Stimulated activated CD8-positive, alpha-beta memory T cell treated with anti-CD3 and anti-CD28 coated beads, Interleukin-4, amount 100 ng/mL, for 4 hours (primary cell): Measurements from ENCODE around the gene TSC22D4.
"Not testable (repeated sequence)": the region's sequence is repeated elsewhere in the genome, so short reads cannot be mapped to it uniquely, and the experiment has no call there.

Experiments
- DNase-seq, 2 donors: peaks; one replicate each; pipeline ENCODE4 v3.0.0-alpha.2; 2020; ENCODE audit warnings: low read depth in 2 of 2, low spot score in 1 of 2

Gene TSC22D4

DNA sequence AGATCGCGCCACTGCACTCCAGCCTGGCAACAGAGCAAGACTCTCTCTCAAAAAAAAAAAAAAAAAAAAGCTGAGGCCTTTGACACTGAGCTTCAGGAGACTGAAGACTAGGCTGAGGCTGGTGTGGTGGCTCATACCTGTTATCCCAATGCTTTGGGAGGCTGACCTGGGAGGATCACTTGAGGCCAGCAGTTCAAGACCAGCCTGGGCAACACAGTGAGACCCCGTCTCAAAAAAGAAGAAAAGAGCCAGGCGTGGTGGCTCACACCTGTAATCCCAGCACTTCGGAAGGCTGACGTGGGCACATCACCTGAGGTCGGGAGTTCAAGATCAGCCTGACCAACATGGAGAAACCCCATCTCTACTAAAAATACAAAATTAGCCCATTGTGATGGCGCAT is 31.7 kb downstream of the TSC22D4 start:
- DNase-seq: not testable (repeated sequence)

DNA sequence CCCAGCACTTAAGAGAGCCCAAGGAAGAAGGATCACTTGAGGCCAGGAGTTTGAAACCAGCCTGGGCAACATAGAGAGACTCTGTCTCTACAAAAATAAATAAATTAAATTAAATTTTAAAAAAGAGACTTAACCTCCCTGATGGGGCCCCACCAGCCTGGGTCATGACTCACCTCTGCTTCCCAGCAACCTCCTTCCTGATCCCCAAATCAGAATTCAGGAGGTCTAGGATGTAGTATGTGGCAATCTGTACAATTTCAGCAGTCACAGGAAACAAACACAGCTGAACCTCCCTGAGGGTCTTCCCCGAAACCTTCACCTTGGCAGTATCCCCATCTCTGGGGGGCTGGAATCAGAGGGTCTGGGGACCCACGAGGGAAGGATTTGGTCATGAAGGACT is 33.0 kb downstream of the TSC22D4 start:
- no peak for DNase-seq

DNA sequence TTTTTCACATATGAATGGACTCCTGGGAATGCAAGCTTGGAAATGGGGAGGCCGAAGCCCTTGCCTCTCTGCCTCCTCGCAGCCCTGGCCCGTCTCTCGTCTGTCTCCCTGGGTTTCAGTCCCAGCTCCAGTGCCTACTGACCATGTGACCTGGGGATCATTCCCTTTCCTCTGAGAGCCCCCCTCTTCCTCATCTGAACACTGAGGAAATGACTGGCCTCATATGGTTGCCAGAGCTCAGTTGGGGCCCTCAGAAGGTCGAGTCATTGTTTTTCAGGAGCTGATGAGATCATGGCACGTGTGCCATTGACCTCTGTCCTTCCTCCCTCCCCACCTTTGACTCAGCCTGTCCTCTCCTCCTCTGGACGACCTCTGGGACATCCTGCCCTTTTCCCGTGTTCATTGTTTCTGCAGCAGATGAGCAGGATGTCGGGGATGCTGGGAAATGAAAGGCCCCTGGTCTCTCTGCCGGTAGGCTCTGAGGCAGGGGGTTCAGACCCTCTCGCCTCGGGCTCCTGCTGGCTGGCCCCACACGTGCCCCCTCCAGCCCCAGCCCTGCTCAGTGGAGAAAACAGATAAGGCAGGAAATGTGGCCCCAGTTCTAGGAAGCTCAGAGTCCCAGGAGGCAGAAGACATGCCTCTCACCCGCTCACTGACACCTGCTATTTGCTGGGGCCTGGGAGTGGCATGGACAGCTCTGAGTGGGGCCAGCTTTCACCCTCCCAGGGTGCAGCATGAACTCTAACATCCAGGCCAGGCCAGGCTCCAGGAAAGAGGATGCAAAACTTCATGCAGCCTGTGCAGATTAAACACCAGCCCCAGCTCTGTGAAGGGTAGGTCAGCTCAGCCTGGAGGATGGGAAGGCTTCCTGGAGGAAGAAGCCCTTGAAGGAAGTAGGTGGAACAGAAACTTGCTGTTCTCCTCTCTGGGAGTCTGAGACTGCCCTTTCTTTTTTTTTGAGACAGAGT is 34.4 kb downstream of the TSC22D4 start:
- no peak for DNase-seq

DNA sequence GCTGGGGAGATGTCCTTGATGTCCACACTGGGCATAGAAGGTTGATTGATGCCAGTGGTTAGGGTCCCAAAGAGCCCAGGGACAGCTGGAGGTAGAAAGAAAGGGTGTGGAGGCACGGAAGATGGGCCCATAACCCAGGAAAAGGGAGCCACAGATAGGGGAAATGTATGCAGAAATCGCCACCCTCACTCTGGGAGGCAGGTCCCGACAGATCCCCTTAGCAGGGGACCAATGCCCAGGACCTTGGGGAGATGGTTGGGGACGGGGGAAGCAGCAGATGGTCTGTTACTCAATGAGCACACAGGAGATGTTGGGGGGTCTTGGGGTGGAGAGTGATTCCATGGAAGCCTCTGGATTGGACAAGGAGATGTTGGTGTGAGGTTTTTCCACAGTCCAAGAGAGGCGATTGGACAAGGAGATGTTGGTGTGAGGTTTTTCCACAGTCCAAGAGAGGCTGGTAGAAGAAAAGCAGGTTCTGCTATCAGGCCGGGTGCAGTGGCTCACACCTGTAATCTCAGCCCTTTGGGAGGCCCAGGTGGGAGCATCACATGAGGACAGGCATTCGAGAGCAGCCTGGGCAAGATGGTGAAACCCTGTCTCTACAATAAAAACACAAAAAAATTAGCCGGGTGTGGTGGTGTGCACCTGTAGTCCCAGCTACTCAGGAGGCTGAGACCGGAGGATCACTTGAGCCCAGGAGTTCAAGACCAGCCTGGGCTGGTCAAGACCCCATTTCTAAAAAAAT is 35.7 kb downstream of the TSC22D4 start:
- DNase-seq: no peak

DNA sequence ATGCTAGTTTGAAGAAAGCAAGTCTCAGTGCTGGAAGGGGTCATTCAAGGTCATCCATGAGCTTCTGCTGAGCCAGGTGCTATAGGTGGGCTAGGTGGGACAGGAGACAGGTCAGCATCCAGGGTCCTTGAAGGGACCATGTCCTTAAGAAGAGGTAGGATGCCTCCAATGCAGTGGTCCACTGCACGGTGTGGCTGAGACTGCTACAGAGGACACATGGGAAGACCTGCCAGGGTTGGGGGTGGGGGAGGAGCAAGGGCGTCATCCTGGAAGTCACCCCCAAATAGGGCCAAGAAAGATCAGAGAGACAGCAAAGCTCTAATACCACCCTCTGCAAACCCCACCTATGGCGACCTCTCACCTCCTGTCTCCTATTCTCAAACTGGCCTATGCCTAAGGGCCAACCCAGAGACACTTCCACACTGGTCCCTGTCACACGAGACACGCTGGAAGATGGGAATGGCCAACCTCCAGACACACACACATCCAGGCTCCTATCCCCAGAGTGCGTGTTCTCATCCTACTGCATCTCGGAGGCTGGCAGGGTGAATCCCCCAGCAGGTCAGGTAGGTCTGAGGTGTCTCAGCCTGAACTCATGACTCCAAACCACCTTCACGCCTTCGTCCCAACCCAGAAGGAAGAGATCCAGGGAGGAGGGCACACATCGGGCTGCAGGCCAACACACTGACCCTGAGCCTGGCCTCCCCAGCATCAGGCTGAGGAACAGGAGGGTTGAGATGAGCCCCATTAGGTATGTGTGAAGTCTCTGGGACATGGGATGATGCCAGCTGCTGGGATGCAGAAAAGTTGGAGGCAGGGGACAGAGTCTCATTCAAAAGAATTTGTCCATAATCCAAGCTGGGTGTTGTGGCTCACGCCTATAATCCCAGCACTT is 37.1 kb downstream of the TSC22D4 start:
- DNase-seq: no peak

DNA sequence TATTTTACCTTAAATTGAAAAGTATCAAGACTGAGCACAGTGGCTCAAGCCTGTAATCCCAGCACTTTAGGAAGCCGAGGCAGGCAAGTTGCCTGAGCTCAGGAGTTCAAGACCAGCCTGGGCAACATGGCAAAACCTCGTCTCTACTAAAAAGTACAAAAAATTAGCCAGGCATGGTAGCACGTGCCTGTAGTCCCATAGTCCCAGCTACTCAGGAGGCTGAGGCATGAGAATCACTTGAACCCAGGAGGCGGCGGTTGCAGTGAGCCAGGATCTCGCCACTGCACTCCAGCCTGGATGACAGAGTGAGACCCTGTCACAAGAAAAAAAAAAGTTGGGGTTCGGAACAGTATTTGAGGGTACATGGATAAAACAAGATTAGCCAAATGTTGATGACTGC is 39.8 kb downstream of the TSC22D4 start:
- DNase-seq: not testable (repeated sequence)

DNA sequence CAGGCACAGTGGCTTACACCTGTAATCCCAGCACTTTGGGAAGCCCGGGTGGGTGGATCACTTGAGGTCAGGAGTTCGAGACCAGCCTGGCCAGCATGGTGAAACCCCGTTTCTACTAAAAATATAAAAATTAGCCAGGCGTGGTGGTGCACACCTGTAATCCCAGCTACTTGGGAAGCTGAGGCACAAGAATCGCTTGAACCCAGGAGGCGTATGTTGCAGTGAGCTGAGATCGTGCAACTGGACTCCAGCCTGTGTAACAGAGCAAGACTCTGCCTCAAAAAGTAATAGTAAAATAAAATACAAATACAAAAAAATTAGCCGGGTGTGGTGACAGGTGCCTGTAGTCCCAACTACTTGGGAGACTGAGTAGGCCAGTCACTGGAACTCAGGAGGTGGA is 40.3 kb downstream of the TSC22D4 start:
- not testable (repeated sequence) for DNase-seq

DNA sequence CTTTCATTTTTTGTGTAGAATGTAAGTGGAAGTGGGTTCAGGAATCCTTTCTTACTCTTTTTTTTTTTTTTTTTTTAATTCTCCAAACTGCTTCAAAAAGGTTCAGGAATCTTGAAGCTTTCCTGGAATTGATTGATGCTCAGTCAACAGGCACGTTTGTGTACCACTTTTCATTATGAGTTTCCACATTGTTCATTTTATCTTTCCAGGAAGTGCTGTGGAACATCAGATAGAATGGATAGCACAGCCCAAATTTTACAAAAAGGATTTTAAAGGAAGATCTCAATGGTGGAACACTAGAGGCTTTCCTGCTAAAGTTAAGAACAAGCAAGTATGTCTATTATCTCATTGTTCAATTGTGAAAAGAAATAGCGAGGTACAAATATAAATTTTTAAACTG is 40.8 kb downstream of the TSC22D4 start:
- no peak for DNase-seq

DNA sequence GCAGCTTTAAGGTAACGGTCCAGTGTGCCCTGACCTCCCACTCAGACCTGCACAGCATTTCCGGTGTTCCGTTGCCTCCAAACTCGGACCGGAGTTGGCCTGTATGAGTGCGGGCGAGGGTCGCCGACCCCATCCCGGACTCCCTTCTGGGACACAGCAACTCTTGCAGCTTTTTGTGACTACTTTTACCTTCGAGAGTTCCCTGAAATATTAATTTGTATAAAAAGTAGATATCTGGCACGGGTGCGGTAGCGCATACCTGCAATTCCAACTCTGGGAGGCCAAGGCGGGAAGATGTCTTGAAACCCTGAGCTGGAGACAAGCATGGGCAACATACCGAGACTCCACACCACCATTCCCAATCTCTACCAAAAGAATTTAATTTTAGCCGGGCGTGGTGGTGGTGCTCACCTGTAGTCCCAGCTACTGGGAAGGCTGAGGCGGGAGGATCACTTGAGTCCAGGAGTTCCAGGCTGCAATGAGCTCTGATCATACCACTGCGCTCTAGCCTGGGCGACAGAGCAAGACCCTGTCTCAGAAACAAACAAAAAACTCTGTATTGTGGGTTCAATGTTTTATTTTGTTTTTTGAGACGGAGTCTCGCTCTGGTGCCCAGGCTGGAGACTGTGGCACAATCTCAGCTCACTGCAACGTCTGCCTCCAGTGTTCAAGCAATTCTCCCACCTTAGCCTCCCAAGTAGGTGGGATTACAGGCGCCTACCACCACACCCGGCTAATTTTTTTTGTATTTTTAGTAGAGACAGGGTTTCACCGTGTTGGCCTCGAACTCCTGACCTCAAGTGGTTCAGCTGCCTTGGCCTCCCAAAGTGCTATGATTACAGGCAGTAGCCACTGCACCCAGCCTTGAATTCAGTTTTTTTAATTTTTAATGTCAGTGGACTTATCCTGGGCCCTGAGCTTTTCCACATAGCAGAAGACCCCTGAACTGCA is 41.6 kb downstream of the TSC22D4 start:
- no peak for DNase-seq

DNA sequence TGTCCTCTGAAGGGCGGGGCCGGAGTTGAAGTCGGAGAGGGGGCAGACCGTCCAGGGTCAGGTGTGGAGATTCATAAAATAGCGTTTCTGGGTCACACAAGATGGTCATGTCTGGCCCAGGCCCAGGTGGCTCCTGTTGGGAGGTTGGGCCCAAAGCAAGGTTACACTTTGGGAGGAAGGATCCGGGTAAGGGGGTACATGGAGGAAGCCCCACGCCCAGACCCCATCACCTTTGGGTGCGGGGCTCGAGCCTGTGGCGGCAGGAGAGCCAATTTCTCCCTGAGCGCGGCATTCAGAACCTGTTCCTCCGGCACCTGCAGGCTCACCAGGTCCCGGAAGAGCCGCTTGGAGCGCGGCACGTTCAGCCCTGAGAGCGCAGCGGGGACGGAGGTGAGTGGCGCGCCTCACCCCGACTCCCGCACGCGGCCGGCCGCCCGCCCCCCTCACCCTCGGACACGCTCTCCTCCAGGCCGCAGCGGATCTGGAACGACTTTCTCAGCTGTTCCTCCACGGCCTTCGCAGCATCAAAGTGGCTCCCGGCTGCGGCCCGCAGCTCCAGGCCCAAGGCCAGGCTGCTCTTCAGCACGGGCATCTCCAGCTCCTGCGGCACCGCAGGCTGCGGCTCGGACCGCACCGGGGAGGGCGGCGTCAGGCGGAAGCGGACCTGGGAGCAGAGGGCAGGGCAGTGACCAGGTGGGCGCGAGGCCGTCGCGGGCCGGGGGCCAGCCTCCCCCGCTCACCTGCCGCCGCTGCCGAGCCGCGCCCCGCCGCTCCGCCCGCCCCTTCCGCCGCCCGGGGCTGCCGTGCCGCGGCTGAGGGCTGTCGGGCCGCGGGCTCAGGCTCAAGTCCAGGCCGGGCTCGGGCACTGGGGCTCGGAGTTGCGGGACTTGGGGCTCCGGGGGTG is 43.4 kb downstream of the TSC22D4 start:
- no peak for DNase-seq

DNA sequence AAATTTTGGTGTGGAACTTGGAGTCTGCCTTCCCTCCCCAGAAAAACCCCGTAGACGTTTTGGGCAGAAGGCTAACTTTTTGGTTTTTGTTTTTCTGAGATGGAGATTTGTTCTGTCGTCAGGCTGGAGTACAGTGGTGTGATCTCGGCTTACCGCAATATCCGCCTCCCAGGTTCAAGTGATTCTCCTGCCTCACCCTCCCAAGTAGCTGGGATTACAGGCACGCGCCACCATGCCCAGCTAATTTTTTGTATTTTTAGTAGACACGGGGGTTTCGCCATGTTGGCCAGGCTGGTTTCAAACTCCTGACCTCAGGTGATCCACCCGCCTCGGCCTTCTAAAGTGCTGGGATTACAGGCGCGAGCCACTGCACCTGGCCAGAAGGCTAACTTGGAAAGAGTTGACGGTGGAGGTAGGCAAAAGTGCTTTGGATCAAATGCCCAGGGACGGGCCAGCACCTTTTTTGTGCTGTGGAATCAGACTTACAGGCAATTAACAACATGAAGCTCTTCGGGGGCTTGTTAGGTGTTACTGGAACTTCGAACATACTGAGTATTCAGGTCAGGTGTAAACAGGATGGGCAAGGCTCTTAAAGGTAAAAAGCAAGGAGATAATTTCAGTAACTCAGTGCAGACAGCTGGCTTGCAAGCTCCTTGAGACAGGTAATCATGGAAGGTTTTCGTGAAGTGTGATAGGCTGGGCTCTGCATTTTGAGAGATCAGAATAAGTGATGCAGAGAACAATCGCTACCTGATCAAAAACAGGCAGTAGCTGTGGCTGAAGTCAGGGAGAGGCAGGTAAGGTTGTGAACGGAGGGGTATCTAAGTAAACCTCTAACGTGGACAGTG is 44.5 kb downstream of the TSC22D4 start:
- DNase-seq: no peak

DNA sequence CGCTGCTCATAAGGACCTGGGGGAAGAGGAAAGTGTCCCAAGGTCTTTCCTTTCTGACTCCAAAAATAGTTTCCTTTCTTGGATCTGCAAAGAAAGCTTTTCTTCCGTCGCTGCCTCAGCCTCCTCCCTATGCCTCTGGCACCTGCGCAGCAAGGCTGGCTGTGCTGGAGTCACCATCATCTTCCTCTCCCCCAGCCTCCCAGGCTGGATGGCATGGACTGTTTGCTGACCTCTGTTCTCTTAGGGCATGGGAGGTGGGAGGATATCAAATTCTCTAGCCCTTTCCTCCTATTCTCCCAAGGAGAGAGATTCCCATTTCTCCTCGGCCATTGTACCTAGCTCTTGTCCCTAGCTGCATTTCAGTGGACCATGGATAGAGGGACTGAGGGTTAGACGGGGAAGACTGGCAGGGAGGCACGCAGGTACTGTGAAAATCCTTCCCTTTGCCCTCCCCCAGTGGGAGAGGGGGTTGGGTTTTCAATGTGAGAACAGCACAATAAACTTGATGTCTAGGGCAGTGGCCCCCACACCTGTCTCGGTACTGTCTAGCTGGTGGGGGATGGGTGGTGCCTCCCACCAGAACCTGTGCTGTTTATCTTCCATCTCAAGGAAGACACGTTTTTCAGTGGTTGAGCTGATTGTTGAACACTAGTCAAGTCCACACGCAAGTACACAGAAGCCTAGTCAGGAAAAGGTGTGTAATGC is 45.3 kb downstream of the TSC22D4 start:
- DNase-seq: no peak

DNA sequence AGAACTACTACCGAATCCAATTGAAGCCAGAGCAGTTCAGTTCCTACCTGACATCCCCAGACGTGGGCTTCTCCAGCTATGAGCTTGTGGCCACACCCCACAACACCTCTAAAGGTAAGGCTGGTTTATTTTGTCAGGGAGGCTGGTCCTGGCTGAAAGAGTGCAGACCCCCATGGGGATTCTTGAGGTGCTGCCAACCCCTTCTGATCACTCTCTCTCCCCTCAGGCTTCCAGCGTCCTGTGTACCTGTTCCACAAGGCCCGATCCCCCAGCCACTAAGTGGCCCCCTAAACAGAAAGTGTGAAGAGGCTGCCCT is 45.8 kb downstream of the TSC22D4 start:
- no peak for DNase-seq

DNA sequence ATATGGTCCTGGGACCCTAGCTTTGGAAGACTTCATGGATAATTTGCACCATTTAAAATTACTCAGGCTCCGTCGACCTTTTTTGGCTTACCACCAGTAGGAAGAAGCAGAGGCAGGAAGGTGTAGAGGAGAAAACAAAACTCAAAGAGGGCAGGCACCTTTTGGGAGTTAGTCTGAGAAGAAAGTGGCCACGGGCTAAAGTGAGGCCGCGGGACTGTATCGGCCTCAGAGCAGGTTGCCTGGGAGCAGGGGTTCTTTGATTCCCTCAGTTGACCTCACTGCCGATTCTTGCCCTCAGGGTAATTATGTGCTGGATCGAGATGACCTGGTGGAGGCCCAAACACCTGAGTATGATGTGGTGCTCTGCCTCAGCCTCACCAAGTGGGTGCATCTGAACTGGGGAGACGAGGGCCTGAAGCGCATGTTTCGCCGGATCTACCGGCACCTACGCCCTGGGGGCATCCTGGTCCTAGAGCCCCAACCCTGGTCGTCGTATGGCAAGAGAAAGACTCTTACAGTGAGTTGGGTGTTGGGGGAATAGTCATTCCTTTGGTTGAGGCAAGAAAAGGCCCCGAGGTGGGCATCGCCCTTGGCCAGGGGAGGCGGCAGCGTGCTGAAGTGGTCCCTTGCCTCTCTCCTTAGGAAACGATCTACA is 46.3 kb downstream of the TSC22D4 start:
- no peak for DNase-seq

DNA sequence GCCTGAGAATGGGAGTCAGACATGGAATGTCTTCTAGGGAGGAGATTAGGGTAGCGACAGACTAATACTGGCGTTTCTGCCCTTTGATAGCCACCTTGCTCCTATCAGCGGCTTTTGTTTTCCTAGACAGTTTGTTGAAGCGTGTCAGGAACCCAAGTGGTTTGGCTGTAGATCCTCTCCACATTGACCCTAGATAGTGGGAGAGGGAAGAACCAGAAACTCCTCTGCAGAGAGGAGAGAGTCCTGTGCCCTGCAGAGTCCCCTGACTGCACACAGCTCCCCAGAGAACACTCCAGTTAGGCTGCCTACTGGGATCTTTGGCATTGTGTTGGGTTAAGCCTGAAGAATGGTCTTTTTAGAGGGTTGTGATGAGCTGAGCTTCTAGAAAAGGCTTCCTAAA is 47.0 kb downstream of the TSC22D4 start:
- DNase-seq: no peak

DNA sequence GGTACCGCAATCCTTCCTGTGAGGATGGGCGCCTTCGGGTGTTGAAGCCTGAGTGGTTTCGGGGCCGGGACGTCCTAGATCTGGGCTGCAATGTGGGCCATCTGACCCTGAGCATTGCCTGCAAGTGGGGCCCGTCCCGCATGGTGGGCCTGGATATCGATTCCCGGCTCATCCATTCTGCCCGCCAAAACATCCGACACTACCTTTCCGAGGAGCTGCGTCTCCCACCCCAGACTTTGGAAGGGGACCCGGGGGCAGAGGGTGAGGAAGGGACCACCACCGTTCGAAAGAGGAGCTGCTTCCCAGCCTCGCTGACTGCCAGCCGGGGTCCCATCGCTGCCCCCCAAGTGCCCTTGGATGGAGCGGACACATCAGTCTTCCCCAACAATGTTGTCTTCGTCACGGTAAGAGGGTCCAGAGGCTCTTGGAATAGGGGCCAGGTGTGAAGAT is 47.7 kb downstream of the TSC22D4 start:
- no peak for DNase-seq
